Hematopoietic multipotent progenitor cell treated with erythropoietin and hydrocortisone succinate and interleukin-3 and kit ligand, for 17 days (in vitro differentiated cells): ENCODE results near the gene BOK.
"Not testable (repeated sequence)": the region's sequence is repeated elsewhere in the genome, so short reads cannot be mapped to it uniquely, and the experiment has no call there.

Experiments
- DNase-seq: peaks from one replicate; pipeline ENCODE4 v3.0.0-alpha.2; 2015; ENCODE audit warnings: low spot score

The BOK gene

GRCh38 chr2:241556746-241557145, 1.8 kb upstream of the BOK start:
- no peak for DNase-seq

DNA sequence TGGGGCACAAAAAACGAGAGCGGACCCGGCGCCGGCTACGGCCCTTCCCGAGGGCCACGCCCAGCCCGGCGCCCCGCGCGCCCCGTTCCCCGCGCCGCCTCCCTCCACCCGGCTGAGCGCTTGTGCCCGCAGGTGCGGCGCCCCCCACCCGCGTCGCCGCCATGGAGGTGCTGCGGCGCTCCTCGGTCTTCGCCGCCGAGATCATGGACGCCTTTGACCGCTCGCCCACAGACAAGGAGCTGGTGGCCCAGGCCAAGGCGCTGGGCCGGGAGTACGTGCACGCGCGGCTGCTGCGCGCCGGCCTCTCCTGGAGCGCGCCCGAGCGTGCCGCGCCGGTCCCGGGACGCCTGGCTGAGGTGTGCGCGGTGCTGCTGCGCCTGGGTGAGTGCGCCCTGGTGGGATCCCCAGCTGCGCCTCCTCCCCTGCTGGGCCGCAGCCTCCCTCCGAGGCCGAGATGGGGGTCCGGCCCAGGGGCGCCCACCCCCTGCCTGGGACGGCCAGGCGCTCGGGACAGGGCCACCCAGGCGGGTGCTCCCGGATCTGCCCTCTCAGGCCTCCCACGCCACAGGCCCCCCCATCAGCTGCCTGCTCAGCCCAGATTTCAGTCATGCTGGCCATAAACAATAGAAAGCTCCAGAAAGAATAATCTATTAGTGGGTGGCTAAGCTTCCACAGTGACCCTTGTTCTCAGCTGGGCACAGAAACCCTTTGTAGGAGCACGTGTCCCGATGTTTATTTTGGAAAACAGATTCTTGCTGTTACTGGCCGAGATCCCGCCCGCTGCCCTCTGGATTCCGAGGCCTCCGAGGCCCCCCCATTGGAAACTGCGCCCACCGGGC, 997 bp downstream of the BOK start:
- DNase-seq: no peak

DNA sequence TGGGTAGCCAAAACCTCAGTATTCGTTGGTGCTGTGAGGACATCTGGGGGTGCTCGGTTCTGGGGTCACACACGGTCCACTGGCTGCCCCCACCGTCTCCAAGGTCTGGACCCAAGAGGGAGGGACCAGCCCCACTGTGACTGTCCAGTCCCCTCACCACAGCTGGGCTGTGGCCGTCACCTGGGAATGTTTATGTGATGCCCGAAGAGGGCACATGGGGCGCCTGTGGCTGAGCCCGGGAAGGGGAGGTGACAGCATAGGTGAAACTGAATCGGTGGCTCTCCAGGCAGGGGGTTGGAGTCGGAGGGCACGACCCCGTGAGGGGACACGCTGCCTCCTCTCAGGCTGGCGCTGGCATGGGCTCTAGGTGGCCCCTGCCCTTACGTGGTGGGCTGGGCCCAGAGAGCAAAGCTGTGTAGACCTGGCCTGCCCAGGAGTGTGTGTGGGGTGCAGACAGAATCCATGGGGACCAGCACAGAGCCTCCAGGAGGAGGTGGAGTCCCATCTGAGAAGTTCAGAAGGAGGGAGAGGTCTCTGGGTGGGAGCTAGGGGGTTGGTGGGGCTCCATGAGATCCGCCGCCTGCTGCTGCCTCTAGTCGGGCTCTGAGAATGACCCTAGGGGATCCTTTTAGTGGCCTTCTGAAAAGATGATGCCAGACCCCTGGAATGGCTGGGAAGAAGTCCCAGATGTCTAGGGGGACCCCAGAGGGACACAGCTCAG, 1.8 kb downstream of the BOK start:
- no peak for DNase-seq

DNA sequence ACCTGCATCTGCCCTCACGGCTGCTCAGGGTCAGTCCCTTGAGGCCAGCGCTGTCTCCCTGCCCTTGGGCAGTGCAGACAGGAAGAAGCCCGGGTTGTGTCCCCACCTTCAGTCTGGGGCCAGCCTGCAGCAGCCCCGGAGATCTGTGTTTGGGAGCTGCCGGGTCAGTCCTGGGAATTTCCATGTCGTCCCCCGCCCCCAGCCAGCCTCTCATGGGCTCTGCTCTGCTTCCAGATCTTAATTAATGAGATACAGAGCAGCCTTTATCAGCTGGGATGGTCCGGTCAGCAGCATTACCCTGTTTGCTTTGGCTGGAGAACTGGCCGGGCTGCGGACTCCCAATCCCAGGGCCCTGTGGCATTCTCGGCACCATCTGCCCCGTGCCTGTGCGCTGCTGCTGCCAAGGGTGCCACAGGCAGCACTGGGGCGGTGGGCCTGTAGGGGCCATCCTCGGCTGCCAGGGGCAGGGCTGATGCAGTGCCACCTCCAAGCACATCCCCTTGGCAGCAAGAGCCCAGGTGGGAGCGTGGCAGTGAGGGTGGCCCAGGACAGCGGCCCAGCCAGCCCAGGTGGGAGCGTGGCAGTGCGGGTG, 2.4 kb downstream of the BOK start:
- no peak for DNase-seq

DNA sequence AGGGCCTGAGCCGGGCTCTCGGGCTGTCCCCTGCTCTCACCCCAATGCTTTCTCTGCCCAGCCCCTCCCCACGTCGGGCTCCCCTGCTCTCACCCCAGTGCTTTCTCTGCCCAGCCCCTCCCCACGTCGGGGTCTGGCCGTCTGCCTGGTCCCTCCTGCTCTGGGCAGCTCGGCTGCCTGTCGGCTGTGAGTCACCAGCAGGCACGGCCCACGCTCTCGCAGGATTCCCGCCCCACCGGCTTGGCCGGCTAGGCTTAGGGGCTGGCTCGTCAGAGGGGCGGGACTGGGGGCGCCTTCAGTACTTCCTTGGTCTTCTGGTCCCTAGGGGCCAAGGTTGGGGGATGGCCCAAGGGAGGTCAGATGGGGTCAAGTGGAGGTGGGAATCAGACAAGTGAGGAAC, 3.3 kb downstream of the BOK start:
- DNase-seq: no peak

DNA sequence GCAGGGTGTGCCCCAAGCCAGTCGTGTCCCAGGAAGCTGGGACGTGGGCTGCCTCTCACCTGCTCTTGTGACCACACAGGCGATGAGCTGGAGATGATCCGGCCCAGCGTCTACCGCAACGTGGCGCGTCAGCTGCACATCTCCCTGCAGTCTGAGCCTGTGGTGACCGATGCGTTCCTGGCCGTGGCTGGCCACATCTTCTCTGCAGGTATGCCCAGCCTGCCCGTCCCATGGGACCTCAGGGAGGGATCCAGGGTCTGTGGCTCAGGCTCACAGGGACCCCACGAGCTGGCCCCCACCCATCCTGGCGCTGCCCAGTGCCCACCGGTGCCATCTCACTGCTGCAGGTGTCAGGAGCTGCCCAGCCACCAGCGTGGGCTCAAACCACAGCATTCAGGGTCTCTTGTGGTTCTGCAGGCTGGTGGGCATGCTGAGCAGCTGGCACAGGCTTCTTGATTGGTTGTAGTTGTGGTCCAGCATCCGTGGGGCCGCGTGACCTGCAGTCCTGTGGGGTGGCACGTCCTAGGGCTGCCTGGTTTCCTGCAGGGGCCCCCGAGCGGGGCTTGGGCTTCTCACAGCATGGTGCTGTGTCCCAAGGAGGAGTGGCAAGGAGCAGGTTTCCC, 3.8 kb downstream of the BOK start:
- no peak for DNase-seq

DNA sequence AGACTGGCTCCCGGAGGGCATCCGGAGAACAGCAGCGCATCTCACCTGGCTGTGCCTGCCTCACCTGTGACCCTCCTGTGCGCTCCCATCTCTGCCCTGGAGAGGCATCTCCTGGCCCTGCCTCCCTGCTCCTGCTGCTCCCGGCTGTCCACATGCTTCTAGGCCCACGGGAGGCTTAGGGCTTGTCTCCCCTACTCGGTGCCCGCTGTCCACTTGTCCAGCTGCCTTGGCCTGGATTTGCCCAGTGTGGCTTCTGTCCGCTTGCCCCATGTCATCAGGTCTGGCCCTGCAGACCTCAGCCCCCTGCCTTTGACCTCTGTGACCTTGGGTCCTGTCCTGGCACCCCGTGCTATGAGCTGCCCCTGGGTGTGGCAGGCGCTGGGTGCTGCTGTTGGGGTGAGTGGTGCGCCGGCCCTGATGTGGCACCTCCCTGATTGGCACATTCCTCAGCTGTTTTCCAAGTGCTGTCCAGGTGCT, 4.5 kb downstream of the BOK start:
- no peak for DNase-seq

GRCh38 chr2:241563571-241563980, 5.0 kb downstream of the BOK start:
- DNase-seq: no peak

GRCh38 chr2:241563981-241564595, 5.5 kb downstream of the BOK start:
- DNase-seq: no peak

DNA sequence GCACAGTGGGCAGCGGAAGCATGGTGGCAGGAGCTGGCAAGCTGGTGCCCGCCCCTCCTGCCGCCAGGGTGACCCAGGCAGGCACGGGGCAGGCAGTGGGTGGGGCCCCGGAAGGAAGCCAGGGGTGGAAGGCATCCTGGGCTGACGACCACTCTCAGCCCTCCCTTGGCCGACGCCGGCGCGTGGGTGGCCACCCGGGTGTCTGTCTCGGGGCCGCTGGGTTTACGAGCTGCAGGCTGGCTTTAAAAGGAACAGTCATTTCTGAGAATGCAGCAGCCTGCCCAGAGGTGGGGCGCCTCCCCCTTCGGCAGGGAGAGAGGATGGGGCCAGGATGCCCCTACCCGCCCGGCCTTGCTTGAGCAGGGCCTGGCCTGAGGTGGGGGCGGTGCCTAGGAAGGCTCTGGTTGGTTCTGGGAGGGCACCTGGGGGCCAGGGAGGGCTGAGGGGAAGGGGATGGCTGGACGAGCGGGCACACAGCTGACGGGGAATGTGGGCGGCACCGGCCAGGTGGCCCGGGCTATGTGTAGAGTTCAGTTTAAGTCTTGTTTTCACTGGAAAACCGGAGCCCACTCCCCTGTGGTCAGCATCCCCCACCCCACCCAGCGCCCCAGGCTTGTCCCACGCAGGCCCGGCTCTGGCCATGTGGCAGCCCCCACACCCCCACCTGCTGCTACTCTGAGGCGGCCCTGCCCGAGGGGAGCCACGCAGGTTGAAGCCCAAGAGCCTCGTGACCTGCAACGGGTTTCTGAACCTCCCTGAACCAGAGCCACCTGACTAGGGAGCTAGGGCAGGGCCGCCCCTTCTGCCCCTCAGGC, 6.3 kb downstream of the BOK start:
- no peak for DNase-seq

DNA sequence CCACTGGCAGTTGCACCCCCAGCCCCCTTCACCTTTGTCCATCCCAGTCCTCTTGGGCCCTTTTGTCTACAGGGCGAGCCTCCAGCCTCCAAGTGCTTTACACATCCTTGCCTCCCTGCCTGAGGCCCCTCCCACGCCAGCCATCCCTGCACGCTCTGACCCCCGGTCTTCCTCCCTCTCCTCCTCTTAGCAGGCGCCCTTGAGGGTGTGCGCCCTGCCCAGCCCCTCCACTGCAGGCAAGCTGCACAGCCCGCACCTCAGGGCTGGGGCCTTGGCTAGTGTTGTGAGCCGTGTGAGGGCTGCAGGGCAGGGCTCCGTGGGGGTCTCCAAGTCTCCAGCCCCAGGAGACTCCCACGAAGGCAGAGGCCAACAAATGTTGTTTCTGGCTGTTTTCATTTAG, 6.9 kb downstream of the BOK start:
- DNase-seq: no peak

DNA sequence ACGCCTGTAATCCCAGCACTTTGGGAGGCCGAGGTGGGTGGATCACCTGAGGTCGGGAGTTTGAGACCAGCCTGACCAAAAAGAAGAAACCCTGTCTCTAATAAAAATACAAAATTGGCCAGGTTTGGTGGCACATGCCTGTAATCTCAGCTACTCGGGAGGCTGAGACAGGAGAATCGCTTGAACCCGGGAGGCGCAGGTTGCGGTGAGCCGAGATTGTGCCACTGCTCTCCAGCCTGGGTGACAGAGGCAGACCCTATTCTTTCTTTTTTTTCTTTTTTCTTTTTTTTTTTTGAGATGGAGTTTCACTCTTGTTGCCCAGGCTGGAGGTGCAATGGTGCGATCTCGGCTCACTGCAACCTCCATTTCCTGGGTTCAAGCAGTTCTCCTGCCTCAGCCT, 7.5 kb downstream of the BOK start:
- not testable (repeated sequence) for DNase-seq

DNA sequence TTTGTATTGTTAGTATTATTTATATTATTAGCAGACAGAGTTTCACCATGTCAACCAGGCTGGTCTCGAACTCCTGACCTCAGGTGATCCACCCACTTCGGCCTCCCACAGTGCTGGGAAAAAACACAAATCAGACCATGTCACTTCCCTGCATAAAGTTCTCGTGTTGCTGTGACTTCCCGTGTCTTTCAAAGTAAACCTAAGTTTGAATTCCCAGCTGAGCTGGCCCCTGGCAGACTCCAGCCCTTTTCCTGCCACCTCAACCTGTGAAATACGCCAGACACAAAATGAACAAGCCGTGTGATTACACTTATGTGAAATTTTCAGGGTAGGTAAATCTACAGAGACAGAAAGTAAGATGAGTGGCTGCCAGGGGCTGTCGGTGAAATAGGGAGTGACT, 7.9 kb downstream of the BOK start:
- DNase-seq: no peak

GRCh38 chr2:241567266-241567665, 8.7 kb downstream of the BOK start:
- not testable (repeated sequence) for DNase-seq

GRCh38 chr2:241567776-241568175, 9.2 kb downstream of the BOK start:
- no peak for DNase-seq

GRCh38 chr2:241568726-241569125, 10.2 kb downstream of the BOK start:
- DNase-seq: no peak

GRCh38 chr2:241569831-241570281, 11.3 kb downstream of the BOK start:
- no peak for DNase-seq

DNA sequence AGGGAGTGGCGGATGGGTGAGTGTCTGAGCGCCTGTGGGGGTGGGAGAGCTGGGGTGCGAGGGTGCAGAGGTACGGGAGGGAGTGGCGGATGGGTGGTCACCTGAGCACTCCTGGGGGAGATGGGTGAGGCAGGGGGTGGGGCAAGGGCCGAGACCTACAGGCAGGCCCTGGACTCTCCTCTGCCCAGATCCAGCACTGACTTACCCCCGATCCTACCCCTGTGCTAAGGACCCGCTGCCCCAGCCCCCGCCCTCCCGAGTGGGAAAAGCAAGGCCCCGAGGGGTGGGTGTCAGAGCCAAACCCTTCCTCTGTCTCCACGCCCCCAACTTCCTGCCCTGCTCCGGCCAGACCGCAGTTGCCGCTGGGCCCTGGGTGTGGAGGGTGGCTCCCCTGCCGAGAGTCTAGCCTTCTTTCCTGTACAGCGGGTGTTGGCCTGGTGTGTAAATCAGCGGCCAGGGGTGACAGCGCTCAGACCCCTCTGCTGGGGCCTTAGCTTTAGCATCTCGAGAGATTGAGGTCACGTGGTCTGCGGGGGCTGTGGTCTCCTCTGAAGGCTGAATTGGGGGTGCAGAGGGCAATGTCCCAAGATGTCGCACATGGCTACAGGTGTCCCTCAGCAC, 12.5 kb downstream of the BOK start:
- DNase-seq: no peak

GRCh38 chr2:241571821-241572620, 13.5 kb downstream of the BOK start:
- DNase-seq: no peak
